ENCODE measurements around the gene SLC41A2. TPM values are rescaled to one million over a fixed set of nuclear protein-coding genes. Genes with fewer than 3 reads are reported as not detected.
A peak's percentile ranks its signal among the peaks of the same experiment; 100 is the strongest.
"Not testable (repeated sequence)": the region's sequence is repeated elsewhere in the genome, so short reads cannot be mapped to it uniquely, and the experiment has no call there.

SLC41A2 gene
- total RNA-seq, 1 experiment from 2014 or later: 14.8 TPM

DNA sequence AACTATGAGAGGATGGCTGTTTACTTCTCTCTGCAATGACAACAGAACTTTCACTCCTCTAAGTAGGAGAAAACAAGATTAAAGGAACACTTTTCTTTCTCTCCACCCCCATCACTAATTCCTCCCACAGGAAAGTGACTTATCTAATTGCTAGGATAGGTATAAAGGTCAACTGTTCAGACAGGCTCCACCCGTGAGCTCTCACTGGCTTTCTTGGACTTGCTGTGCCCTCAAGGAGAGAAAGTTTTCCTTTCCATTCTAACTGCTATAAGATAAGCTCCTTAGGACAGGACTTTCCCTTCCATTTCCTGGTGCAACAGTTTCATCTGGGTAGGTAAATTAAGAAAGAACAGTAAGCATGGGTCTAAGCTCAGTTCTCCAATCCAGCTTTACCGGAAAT lies 4.8 kb downstream of the SLC41A2 start:
- H3F3A ChIP-seq (ENCODE audit: insufficient read depth, low read depth): no peaks in the 10 kb centered on the region; the same call in 1 of the 2 replicates
- H3K27ac ChIP-seq: no peak overlapping the region
- H3K4me2 ChIP-seq: peak overlapping the region; percentile 52
- no peaks in the 10 kb centered on the region for H4K20me1 ChIP-seq (ENCODE audit: insufficient read depth)
- H3K27me3 ChIP-seq (ENCODE audit: insufficient read depth, low read depth): no peaks in the 10 kb centered on the region
- TF ChIP-seq, protein P1, sequence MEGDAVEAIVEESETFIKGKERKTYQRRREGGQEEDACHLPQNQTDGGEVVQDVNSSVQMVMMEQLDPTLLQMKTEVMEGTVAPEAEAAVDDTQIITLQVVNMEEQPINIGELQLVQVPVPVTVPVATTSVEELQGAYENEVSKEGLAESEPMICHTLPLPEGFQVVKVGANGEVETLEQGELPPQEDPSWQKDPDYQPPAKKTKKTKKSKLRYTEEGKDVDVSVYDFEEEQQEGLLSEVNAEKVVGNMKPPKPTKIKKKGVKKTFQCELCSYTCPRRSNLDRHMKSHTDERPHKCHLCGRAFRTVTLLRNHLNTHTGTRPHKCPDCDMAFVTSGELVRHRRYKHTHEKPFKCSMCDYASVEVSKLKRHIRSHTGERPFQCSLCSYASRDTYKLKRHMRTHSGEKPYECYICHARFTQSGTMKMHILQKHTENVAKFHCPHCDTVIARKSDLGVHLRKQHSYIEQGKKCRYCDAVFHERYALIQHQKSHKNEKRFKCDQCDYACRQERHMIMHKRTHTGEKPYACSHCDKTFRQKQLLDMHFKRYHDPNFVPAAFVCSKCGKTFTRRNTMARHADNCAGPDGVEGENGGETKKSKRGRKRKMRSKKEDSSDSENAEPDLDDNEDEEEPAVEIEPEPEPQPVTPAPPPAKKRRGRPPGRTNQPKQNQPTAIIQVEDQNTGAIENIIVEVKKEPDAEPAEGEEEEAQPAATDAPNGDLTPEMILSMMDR (conservative IDR thresholded peaks at IDR 0.05): no peak
- no peak for TF ChIP-seq EZH2 (IDR thresholded peaks at IDR 0.05; ENCODE audit: low read depth)
- H3K4me1 ChIP-seq (replicated peaks; ENCODE audit: insufficient read depth): peaks cover 23% of the 10 kb centered on the region
- H3K9me2 ChIP-seq (ENCODE audit: insufficient read depth): no peaks in the 10 kb centered on the region
- no peak overlapping the region for H3K4me3 ChIP-seq
- no peak overlapping the region for H2AFZ ChIP-seq
- no peaks in the 10 kb centered on the region for H3K36me3 ChIP-seq (ENCODE audit: low read depth)
- BruUV-seq (replicated peaks): no TSS peak
- DNase-seq: no peak
- POLR2A ChIA-PET (ENCODE audit: unreplicated experiment): no interaction called here
- H3K9me3 ChIP-seq (ENCODE audit: insufficient read depth, low read depth): no peaks in the 10 kb centered on the region
- peaks cover 6% of the 10 kb centered on the region; the same call in 1 of the 2 replicates for H3K79me2 ChIP-seq (ENCODE audit: low read depth)
- CTCF ChIA-PET: no interaction called here
- intact Hi-C loops (cut with micrococcal nuclease; ENCODE audit: unreplicated experiment): loop anchor here (10.0 kb wide), 3 partner anchors 279 to 599 kb away; no protein-coding TSS in a partner anchor

DNA sequence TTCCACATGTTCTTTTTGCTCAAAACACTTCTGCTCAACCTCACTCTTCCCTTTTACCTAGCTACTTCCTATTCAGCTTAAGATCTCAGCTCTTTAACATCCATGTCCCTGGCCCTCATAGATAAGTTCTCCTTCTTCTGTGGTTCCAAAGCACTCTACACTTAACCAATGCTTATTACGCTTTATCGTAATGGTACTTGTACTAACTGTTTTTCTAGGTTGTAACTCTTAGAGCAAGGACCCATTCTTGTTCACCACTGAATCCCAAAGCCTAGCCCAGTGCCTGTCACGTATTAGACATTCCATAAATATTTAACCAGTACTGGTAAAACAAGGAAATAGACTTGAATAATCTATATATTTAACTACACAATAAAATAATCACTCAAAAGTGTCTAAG lies 5.3 kb downstream of the SLC41A2 start:
- H3K27ac ChIP-seq: no peak overlapping the region
- no peaks in the 10 kb centered on the region; the same call in 1 of the 2 replicates for H3F3A ChIP-seq (ENCODE audit: insufficient read depth, low read depth)
- no peaks in the 10 kb centered on the region for H3K36me3 ChIP-seq (ENCODE audit: low read depth)
- intact Hi-C loops (cut with micrococcal nuclease; ENCODE audit: unreplicated experiment): loop anchor here (10.0 kb wide), 3 partner anchors 278 to 598 kb away; no protein-coding TSS in a partner anchor
- H3K9me3 ChIP-seq (ENCODE audit: insufficient read depth, low read depth): no peaks in the 10 kb centered on the region
- no peaks in the 10 kb centered on the region for H3K27me3 ChIP-seq (ENCODE audit: insufficient read depth, low read depth)
- CTCF ChIA-PET: no interaction called here
- peak overlapping the region; percentile 52 for H3K4me2 ChIP-seq
- no peaks in the 10 kb centered on the region for H4K20me1 ChIP-seq (ENCODE audit: insufficient read depth)
- no peak overlapping the region for H3K4me3 ChIP-seq
- H3K9me2 ChIP-seq (ENCODE audit: insufficient read depth): no peaks in the 10 kb centered on the region
- no peak overlapping the region for H2AFZ ChIP-seq
- peaks cover 6% of the 10 kb centered on the region; the same call in 1 of the 2 replicates for H3K79me2 ChIP-seq (ENCODE audit: low read depth)
- POLR2A ChIA-PET (ENCODE audit: unreplicated experiment): no interaction called here
- peak in 1 of 2 experiments; percentile 53 for DNase-seq
- TF ChIP-seq EZH2 (IDR thresholded peaks at IDR 0.05; ENCODE audit: low read depth): no peak
- TF ChIP-seq, protein P1 (conservative IDR thresholded peaks at IDR 0.05): no peak
- H3K4me1 ChIP-seq (replicated peaks; ENCODE audit: insufficient read depth): peaks cover 23% of the 10 kb centered on the region
- no TSS peak for BruUV-seq (replicated peaks)

- H3K79me2 ChIP-seq (ENCODE audit: low read depth): peaks cover 3% of the 10 kb centered on the region; the same call in 1 of the 2 replicates
- H2AFZ ChIP-seq: no peak overlapping the region
- ChIA-PET POLR2A (ENCODE audit: unreplicated experiment) (no interaction called here), CTCF (no interaction called here)
- no peak for DNase-seq
- H3F3A ChIP-seq (ENCODE audit: insufficient read depth, low read depth): no peaks in the 10 kb centered on the region; the same call in 1 of the 2 replicates
- no peak overlapping the region for H3K4me2 ChIP-seq
- peaks cover 17% of the 10 kb centered on the region for H3K4me1 ChIP-seq (replicated peaks; ENCODE audit: insufficient read depth)
- no peaks in the 10 kb centered on the region for H3K36me3 ChIP-seq (ENCODE audit: low read depth)
- BruUV-seq (replicated peaks): no TSS peak
- H3K27ac ChIP-seq: no peak overlapping the region
- intact Hi-C loops (cut with micrococcal nuclease; ENCODE audit: unreplicated experiment): loop anchor here (10.0 kb wide), 3 partner anchors 277 to 597 kb away; no protein-coding TSS in a partner anchor
- H3K9me3 ChIP-seq (ENCODE audit: insufficient read depth, low read depth): no peaks in the 10 kb centered on the region
- no peaks in the 10 kb centered on the region for H3K9me2 ChIP-seq (ENCODE audit: insufficient read depth)
- H3K27me3 ChIP-seq (ENCODE audit: insufficient read depth, low read depth): no peaks in the 10 kb centered on the region
- H3K4me3 ChIP-seq: no peak overlapping the region
- TF ChIP-seq EZH2 (IDR thresholded peaks at IDR 0.05; ENCODE audit: low read depth): no peak
- TF ChIP-seq, protein P1 (conservative IDR thresholded peaks at IDR 0.05): no peak
- no peaks in the 10 kb centered on the region for H4K20me1 ChIP-seq (ENCODE audit: insufficient read depth)
Observed at GRCh38 chr12:104951759-104952509, 6.2 kb downstream of the SLC41A2 start.

- H3K4me3 ChIP-seq; CTCF ChIA-PET; BruUV-seq (replicated peaks); intact Hi-C loops (cut with micrococcal nuclease; ENCODE audit: unreplicated experiment); H3K79me2 ChIP-seq (ENCODE audit: low read depth); H3K27me3 ChIP-seq (ENCODE audit: insufficient read depth, low read depth); H4K20me1 ChIP-seq (ENCODE audit: insufficient read depth); H3F3A ChIP-seq (ENCODE audit: insufficient read depth, low read depth); H3K27ac ChIP-seq; H3K9me3 ChIP-seq (ENCODE audit: insufficient read depth, low read depth); H3K9me2 ChIP-seq (ENCODE audit: insufficient read depth); H2AFZ ChIP-seq; POLR2A ChIA-PET (ENCODE audit: unreplicated experiment); H3K36me3 ChIP-seq (ENCODE audit: low read depth); H3K4me2 ChIP-seq; DNase-seq: not testable (repeated sequence)
- peaks cover 13% of the 10 kb centered on the region for H3K4me1 ChIP-seq (replicated peaks; ENCODE audit: insufficient read depth)
Observed at GRCh38 chr12:104948716-104949115, 9.4 kb downstream of the SLC41A2 start.
